Trophoblast cell (in vitro differentiated cells and primary cell): ENCODE measurements around the gene HBE1.
"Not testable (repeated sequence)": the region's sequence is repeated elsewhere in the genome, so short reads cannot be mapped to it uniquely, and the experiment has no call there.

Experiments
- DNase-seq, 2 donors: peaks; one replicate each; pipeline ENCODE4 v3.0.0-alpha.2; 2016
- H2AFZ ChIP-seq: 2 replicates; pipeline ENCODE4 v1.6.1; 2013; ENCODE audit warnings: low read length, moderate library complexity, mild to moderate bottlenecking; ENCODE audit not compliant: insufficient read depth, poor library complexity
- H2AK5ac ChIP-seq: 2 replicates; pipeline ENCODE4 v1.6.1; 2013; ENCODE audit warnings: mild to moderate bottlenecking, low read length
- H2BK120ac ChIP-seq: 2 replicates; pipeline ENCODE4 v1.6.1; 2013; ENCODE audit warnings: low read length, mild to moderate bottlenecking, moderate library complexity; ENCODE audit not compliant: insufficient read depth, poor library complexity
- H2BK12ac ChIP-seq: 2 replicates; pipeline ENCODE4 v1.6.1; 2013; ENCODE audit warnings: mild to moderate bottlenecking, low read length, moderate library complexity
- H2BK5ac ChIP-seq: 2 replicates; pipeline ENCODE4 v1.6.1; 2013; ENCODE audit warnings: low read length, low read depth, moderate library complexity, mild to moderate bottlenecking; ENCODE audit not compliant: poor library complexity
- H3K14ac ChIP-seq: 2 replicates; pipeline ENCODE4 v1.6.1; 2013; ENCODE audit warnings: mild to moderate bottlenecking, low read length
- H3K18ac ChIP-seq: 2 replicates; pipeline ENCODE4 v1.6.1; 2013; ENCODE audit warnings: mild to moderate bottlenecking, low read length
- H3K23ac ChIP-seq: 2 replicates; pipeline ENCODE4 v1.6.1; 2013; ENCODE audit warnings: low read length
- H3K27ac ChIP-seq: 2 replicates; pipeline ENCODE4 v1.5.1; 2013; ENCODE audit warnings: low read depth, mild to moderate bottlenecking, inconsistent platforms, low read length, moderate library complexity
- H3K27me3 ChIP-seq: 2 replicates; pipeline ENCODE4 v1.6.1; 2013; ENCODE audit warnings: inconsistent platforms, mild to moderate bottlenecking, low read length, moderate library complexity; ENCODE audit not compliant: insufficient read depth
- H3K36me3 ChIP-seq, 2 experiments: 1 replicate in 1 of 2; 2 replicates in 1 of 2; pipeline ENCODE4 v1.6.1; 2013; ENCODE audit warnings: low read length in 2 of 2, mild to moderate bottlenecking in 2 of 2, moderate library complexity in 1 of 2; ENCODE audit not compliant: insufficient read depth in 2 of 2, control insufficient read depth in 1 of 2
- H3K4ac ChIP-seq: 2 replicates; pipeline ENCODE4 v1.6.1; 2013; ENCODE audit warnings: low read depth, mild to moderate bottlenecking, low read length, moderate library complexity
- H3K4me1 ChIP-seq, 2 experiments: 1 replicate in 1 of 2; 2 replicates in 1 of 2; pipeline ENCODE4 v1.6.1; 2013; ENCODE audit warnings: low read length in 2 of 2, mild to moderate bottlenecking in 2 of 2, moderate library complexity in 1 of 2; ENCODE audit not compliant: insufficient read depth in 2 of 2, control insufficient read depth in 1 of 2
- H3K4me2 ChIP-seq: 2 replicates; pipeline ENCODE4 v1.6.1; 2013; ENCODE audit warnings: inconsistent platforms, mild to moderate bottlenecking, low read length, moderate library complexity
- H3K4me3 ChIP-seq: 2 replicates; pipeline ENCODE4 v1.5.1; 2013; ENCODE audit warnings: mild to moderate bottlenecking, low read depth, low read length, inconsistent platforms
- H3K79me1 ChIP-seq: one replicate; pipeline ENCODE4 v1.6.1; 2013; ENCODE audit warnings: low read length
- H3K79me2 ChIP-seq: 2 replicates; pipeline ENCODE4 v1.6.1; 2013; ENCODE audit warnings: low read length, mild to moderate bottlenecking; ENCODE audit not compliant: control insufficient read depth, insufficient read depth, poor library complexity
- H3K9ac ChIP-seq: 2 replicates; pipeline ENCODE4 v1.6.1; 2013; ENCODE audit warnings: mild to moderate bottlenecking, low read length
- H3K9me3 ChIP-seq: 2 replicates; pipeline ENCODE4 v1.6.1; 2013; ENCODE audit warnings: low read depth, mild to moderate bottlenecking, control low read depth, inconsistent platforms, low read length; ENCODE audit not compliant: insufficient read depth
- H4K12ac ChIP-seq: 2 replicates; pipeline ENCODE4 v1.6.1; 2013; ENCODE audit warnings: low read depth, mild to moderate bottlenecking, low read length, moderate library complexity
- H4K8ac ChIP-seq: 2 replicates; pipeline ENCODE4 v1.6.1; 2013; ENCODE audit warnings: low read depth, mild to moderate bottlenecking, low read length, moderate library complexity
- H4K91ac ChIP-seq: one replicate; pipeline ENCODE4 v1.6.1; 2013; ENCODE audit warnings: low read depth, mild to moderate bottlenecking, low read length, moderate library complexity
- WGBS: extraction: QIAGEN DNeasy Blood & Tissue Kit; methylation state at CpG from one replicate; pipeline ENCODE4 v1.1.7; 2013; ENCODE audit warnings: missing lambda C conversion rate; ENCODE audit not compliant: insufficient read length, insufficient coverage; ENCODE audit errors: extremely low coverage; 5-methylcytosine and 5-hydroxymethylcytosine counted together

HBE1 gene

DNA sequence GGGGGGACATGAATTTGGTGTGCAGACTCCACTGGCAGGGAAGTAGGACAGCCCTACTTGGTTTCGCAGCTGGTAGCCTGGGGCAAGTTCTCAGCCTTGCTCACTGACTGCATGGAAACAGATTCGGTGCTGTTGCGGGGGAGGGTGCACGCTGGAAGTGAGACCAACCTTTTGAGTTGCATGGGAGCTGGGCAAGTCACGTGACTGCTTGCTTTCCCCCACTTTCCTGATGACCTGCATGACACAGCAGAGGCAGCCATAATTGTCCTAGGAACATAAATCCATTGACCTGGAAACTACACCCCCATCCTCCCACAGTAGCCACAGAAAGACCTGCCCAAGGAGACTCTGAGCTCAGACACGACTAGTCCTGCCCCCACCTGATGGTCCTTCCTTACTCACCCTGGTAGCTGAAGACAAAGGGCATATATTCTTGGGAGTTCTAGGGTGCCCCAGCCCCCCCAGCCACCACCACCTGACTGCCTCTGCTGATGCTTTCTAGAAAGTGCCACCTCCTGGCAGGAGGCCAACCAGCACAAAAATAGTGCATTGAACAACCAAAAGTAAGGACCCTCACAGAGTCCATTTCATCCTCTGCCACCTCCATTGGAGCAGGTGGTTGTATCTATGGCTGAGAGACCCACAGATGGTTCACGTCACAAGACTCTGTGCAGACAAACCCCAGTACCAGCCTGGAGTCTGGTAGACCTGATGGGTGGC, 11.0 kb downstream of the HBE1 start:
- Histone ChIP-seq H3K9ac (no peak overlapping the region), H3K14ac (no peak overlapping the region), H2AK5ac (no peak overlapping the region), H3K23ac (no peak overlapping the region), H4K91ac (no peak overlapping the region), H3K27ac (no peak overlapping the region), H2BK120ac (no peak overlapping the region), H3K4me2 (no peak overlapping the region), H3K79me2 (no peaks in the 10 kb centered on the region), H3K4ac (no peak overlapping the region), H4K8ac (no peak overlapping the region), H3K9me3 (no peaks in the 10 kb centered on the region), H3K4me1 (peaks cover 2 to 5% of the 10 kb centered on the region in 2 experiments), H3K79me1 (no peaks in the 10 kb centered on the region), H2BK12ac (no peak overlapping the region), H3K36me3 (no peaks in the 10 kb centered on the region), H3K27me3 (no peaks in the 10 kb centered on the region), H3K18ac (no peak overlapping the region), H2BK5ac (no peak overlapping the region), H3K4me3 (no peak overlapping the region), H4K12ac (no peak overlapping the region), H2AFZ (no peak overlapping the region)
- WGBS = no CpG with 5 or more reads among the region's 7 CpGs
- no peak for DNase-seq

DNA sequence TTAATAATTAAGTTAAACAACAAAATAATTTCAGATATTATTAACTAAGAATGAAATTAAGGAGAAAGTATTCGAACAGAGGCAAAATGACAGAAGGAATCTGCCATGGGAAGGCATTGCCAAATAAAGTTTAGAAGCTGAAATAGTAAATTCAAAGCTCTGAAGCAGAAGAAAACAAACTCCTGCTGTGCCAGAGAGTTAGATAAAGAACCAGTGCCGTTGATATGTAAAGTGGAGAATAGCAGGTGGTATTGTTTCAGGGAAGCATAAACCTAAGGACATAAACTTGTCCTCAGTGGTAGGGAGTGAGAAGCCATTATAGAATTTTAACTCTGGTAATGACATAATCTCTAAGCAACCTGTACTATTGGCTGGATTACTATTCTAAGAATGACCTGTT, 12.4 kb downstream of the HBE1 start:
- no peak overlapping the region for H3K9ac ChIP-seq
- no peak overlapping the region for H2AK5ac ChIP-seq
- H3K4me2 ChIP-seq = no peak overlapping the region
- no peaks in the 10 kb centered on the region for H3K79me1 ChIP-seq
- H3K36me3 ChIP-seq = no peaks in the 10 kb centered on the region
- no peak overlapping the region for H2BK12ac ChIP-seq
- no peak overlapping the region for H2BK5ac ChIP-seq
- no peak overlapping the region for H4K12ac ChIP-seq
- no peak overlapping the region for H3K4me3 ChIP-seq
- H3K79me2 ChIP-seq = no peaks in the 10 kb centered on the region
- no peak overlapping the region for H3K23ac ChIP-seq
- no peak overlapping the region for H3K27ac ChIP-seq
- H3K4me1 ChIP-seq = peaks cover 2 to 5% of the 10 kb centered on the region in 2 experiments
- H3K9me3 ChIP-seq = no peaks in the 10 kb centered on the region
- no peaks in the 10 kb centered on the region for H3K27me3 ChIP-seq
- no peak overlapping the region for H4K91ac ChIP-seq
- no peak overlapping the region for H3K14ac ChIP-seq
- no peak overlapping the region for H3K4ac ChIP-seq
- H3K18ac ChIP-seq = no peak overlapping the region
- no peak overlapping the region for H2BK120ac ChIP-seq
- DNase-seq = no peak
- no peak overlapping the region for H2AFZ ChIP-seq
- no CpG with 5 or more reads among the region's 2 CpGs for WGBS
- H4K8ac ChIP-seq = no peak overlapping the region

DNA sequence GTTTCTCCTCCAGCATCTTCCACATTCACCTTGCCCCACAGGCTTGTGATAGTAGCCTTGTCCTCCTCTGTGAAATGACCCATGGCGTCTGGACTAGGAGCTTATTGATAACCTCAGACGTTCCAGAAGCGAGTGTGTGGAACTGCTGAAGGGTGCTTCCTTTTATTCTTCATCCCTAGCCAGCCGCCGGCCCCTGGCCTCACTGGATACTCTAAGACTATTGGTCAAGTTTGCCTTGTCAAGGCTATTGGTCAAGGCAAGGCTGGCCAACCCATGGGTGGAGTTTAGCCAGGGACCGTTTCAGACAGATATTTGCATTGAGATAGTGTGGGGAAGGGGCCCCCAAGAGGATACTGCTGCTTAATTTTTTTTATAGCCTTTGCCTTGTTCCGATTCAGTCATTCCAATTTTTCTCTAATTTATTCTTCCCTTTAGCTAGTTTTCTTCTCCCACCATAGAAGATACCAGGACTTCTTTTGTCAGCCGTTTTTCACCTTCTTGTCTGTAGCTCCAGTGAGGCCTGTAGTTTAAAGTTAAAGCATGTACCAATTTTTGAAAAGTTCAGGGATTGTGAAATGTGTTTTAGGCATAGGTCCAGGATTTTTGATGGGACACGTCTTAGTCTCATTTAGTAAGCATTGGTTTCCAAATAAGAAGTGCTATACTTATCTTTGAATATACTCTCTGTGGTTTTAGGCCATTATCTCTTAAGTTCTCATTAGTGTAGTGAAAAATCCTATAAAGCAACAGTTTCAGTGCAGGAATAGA, 14.9 kb downstream of the HBE1 start, which contains the start of gene HBG2:
Gene HBG2 (minus strand): TSS at position 136 of the 768 bp plus-strand sequence. CDS start 53 bp downstream, at position 83.
- not testable (repeated sequence) for H4K12ac ChIP-seq, H2BK12ac ChIP-seq, H3K14ac ChIP-seq, H3K27me3 ChIP-seq, H3K18ac ChIP-seq, H3K4ac ChIP-seq, H3K9me3 ChIP-seq, DNase-seq, H3K79me1 ChIP-seq, H3K4me2 ChIP-seq, H2BK5ac ChIP-seq, H2AK5ac ChIP-seq, H2AFZ ChIP-seq, H4K91ac ChIP-seq, H4K8ac ChIP-seq, H3K4me1 ChIP-seq, H3K36me3 ChIP-seq, H3K23ac ChIP-seq, H3K79me2 ChIP-seq, H2BK120ac ChIP-seq, H3K4me3 ChIP-seq, H3K27ac ChIP-seq, H3K9ac ChIP-seq
- WGBS = no CpG with 5 or more reads among the region's 9 CpGs

DNA sequence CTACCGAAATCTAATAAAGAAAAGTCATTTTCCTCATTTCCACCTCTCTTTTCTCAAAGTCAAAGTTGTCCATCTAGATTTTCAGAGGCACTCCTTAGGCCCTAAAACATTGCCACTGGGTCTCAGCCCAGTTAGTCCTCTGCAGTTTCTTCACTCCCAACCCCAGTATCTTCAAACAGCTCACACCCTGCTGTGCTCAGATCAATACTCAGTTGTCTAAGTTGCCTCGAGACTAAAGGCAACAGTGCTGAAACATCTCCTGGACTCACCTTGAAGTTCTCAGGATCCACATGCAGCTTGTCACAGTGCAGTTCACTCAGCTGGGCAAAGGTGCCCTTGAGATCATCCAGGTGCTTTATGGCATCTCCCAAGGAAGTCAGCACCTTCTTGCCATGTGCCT, 15.7 kb downstream of the HBE1 start:
- not testable (repeated sequence) for H2BK5ac ChIP-seq, H3K14ac ChIP-seq, H3K4me1 ChIP-seq, H3K9ac ChIP-seq, H4K12ac ChIP-seq, H3K36me3 ChIP-seq, H2AFZ ChIP-seq, H3K79me2 ChIP-seq, H3K4ac ChIP-seq, H3K4me3 ChIP-seq, H4K91ac ChIP-seq, H3K79me1 ChIP-seq, H3K4me2 ChIP-seq, H4K8ac ChIP-seq, H2BK12ac ChIP-seq, H3K27me3 ChIP-seq, H3K9me3 ChIP-seq, H3K23ac ChIP-seq, H2BK120ac ChIP-seq, DNase-seq, H3K27ac ChIP-seq, H2AK5ac ChIP-seq, H3K18ac ChIP-seq
- WGBS = no CpG with 5 or more reads among the region's 2 CpGs
